Ramos (cell line): Measurements from ENCODE around the gene HLCS.

Experiments used
- in situ Hi-C: fragments of 300-500 bp; cut with MboI; formaldehyde crosslinking; loops from one replicate; pipeline ENCODE4 v1.14.3; 2022; ENCODE audit warnings: low sequenced_read_pairs; ENCODE audit not compliant: unreplicated experiment

Gene HLCS

GRCh38 chr21:36917471-36918158, 48.9 kb downstream of the HLCS start:
- in situ Hi-C loops: no loop called here

- in situ Hi-C loops: no loop called here
These were observed 49.8 kb downstream of the HLCS start for GRCh38 chr21:36916718-36917117.

- in situ Hi-C loops: no loop called here
These were observed 50.7 kb downstream of the HLCS start for GRCh38 chr21:36915696-36916245.

- in situ Hi-C loops: no loop called here
These were observed 51.3 kb downstream of the HLCS start for GRCh38 chr21:36915014-36915695.

GRCh38 chr21:36914244-36915013, 52.0 kb downstream of the HLCS start:
- in situ Hi-C loops: no loop called here

GRCh38 chr21:36913247-36914169, 53.0 kb downstream of the HLCS start:
- in situ Hi-C loops: no loop called here

GRCh38 chr21:36910581-36911307, 55.7 kb downstream of the HLCS start:
- in situ Hi-C loops: no loop called here

GRCh38 chr21:36909901-36910561, 56.4 kb downstream of the HLCS start:
- in situ Hi-C loops: no loop called here

GRCh38 chr21:36909423-36909822, 57.0 kb downstream of the HLCS start:
- in situ Hi-C loops: no loop called here

- in situ Hi-C loops: no loop called here
These were observed 58.1 kb downstream of the HLCS start for GRCh38 chr21:36908260-36908908.

GRCh38 chr21:36904093-36904666, 62.3 kb downstream of the HLCS start:
- in situ Hi-C loops: no loop called here

- in situ Hi-C loops: no loop called here
These were observed 63.7 kb downstream of the HLCS start for GRCh38 chr21:36902793-36903192.

GRCh38 chr21:36902331-36902730, 64.1 kb downstream of the HLCS start:
- in situ Hi-C loops: no loop called here

- in situ Hi-C loops: no loop called here
These were observed 64.9 kb downstream of the HLCS start for GRCh38 chr21:36901575-36901974.

GRCh38 chr21:36893581-36893980, 72.9 kb downstream of the HLCS start:
- in situ Hi-C loops: no loop called here

- in situ Hi-C loops: no loop called here
These were observed 74.3 kb downstream of the HLCS start for GRCh38 chr21:36892201-36892600.

- in situ Hi-C loops: no loop called here
These were observed 74.8 kb downstream of the HLCS start for GRCh38 chr21:36891692-36892091.

- in situ Hi-C loops: no loop called here
These were observed 75.3 kb downstream of the HLCS start for GRCh38 chr21:36891121-36891520.
